ENCODE results near the gene PIGL.

Gene PIGL

GRCh38 chr17:16349431-16349830 is 132.4 kb downstream of the PIGL start:
- Histone ChIP-seq H3K4me3 (ENCODE audit: low read length) (no peak overlapping the region), H3K9me2 (replicated peaks; ENCODE audit: insufficient read depth, low read length) (no peaks in the 10 kb centered on the region), H3K27me3 (replicated peaks; ENCODE audit: insufficient read depth, low read length) (0 out of 2 replicates have a peak, but pooled peaks cover 4% of the 10 kb centered on the region), H3F3A (ENCODE audit: insufficient read depth, low read length) (no peaks in the 10 kb centered on the region), H3K4me2 (ENCODE audit: low read depth, low read length) (no peak overlapping the region), H3K79me2 (ENCODE audit: low read length) (no peaks in the 10 kb centered on the region), H4K20me1 (ENCODE audit: insufficient read depth, low read length) (no peaks in the 10 kb centered on the region), H3K36me3 (replicated peaks; ENCODE audit: insufficient read depth, low read length) (no peaks in the 10 kb centered on the region), H3K9me3 (replicated peaks; ENCODE audit: insufficient read depth, low read length) (no peaks in the 10 kb centered on the region), H2AFZ (ENCODE audit: low read length) (no peak overlapping the region), H3K4me1 (ENCODE audit: low read length) (no peaks in the 10 kb centered on the region; the same call in 1 of the 2 replicates), H3K9ac (ENCODE audit: low read length) (no peak overlapping the region), H3K27ac (ENCODE audit: low read length) (no peak overlapping the region)
- peak; percentile 28 for DNase-seq
- TF ChIP-seq EZH2phosphoT487 (IDR thresholded peaks at IDR 0.05; ENCODE audit: low read length) (no peak), EZH2 (optimal IDR thresholded peaks at IDR 0.05; ENCODE audit: low read depth, low read length) (no peak), CTCF (IDR thresholded peaks at IDR 0.05; ENCODE audit: low read length) (no peak)

GRCh38 chr17:16351831-16352230 is 134.8 kb downstream of the PIGL start:
- DNase-seq = no peak
- H3K79me2 ChIP-seq (ENCODE audit: low read length) = no peaks in the 10 kb centered on the region
- TF ChIP-seq EZH2 (optimal IDR thresholded peaks at IDR 0.05; ENCODE audit: low read depth, low read length) = no peak
- no peak for TF ChIP-seq CTCF (IDR thresholded peaks at IDR 0.05; ENCODE audit: low read length)
- no peak for TF ChIP-seq EZH2phosphoT487 (IDR thresholded peaks at IDR 0.05; ENCODE audit: low read length)
- H3K9me3 ChIP-seq (replicated peaks; ENCODE audit: insufficient read depth, low read length) = no peaks in the 10 kb centered on the region
- H4K20me1 ChIP-seq (ENCODE audit: insufficient read depth, low read length) = no peaks in the 10 kb centered on the region
- H2AFZ ChIP-seq (ENCODE audit: low read length) = no peak overlapping the region
- no peaks in the 10 kb centered on the region; the same call in 1 of the 2 replicates for H3K4me1 ChIP-seq (ENCODE audit: low read length)
- no peak overlapping the region for H3K4me2 ChIP-seq (ENCODE audit: low read depth, low read length)
- H3K9me2 ChIP-seq (replicated peaks; ENCODE audit: insufficient read depth, low read length) = no peaks in the 10 kb centered on the region
- peaks cover 6% of the 10 kb centered on the region; the same call in 1 of the 2 replicates for H3K27me3 ChIP-seq (replicated peaks; ENCODE audit: insufficient read depth, low read length)
- no peaks in the 10 kb centered on the region for H3F3A ChIP-seq (ENCODE audit: insufficient read depth, low read length)
- no peak overlapping the region for H3K4me3 ChIP-seq (ENCODE audit: low read length)
- no peak overlapping the region for H3K27ac ChIP-seq (ENCODE audit: low read length)
- no peak overlapping the region for H3K9ac ChIP-seq (ENCODE audit: low read length)
- no peaks in the 10 kb centered on the region for H3K36me3 ChIP-seq (replicated peaks; ENCODE audit: insufficient read depth, low read length)

GRCh38 chr17:16352303-16352666 is 135.3 kb downstream of the PIGL start:
- Histone ChIP-seq H3K4me2 (ENCODE audit: low read depth, low read length) (peak overlapping the region; percentile 24; the same call in 1 of the 2 replicates), H3K9me3 (replicated peaks; ENCODE audit: insufficient read depth, low read length) (no peaks in the 10 kb centered on the region), H3K4me1 (ENCODE audit: low read length) (no peaks in the 10 kb centered on the region; the same call in 1 of the 2 replicates), H4K20me1 (ENCODE audit: insufficient read depth, low read length) (no peaks in the 10 kb centered on the region), H3K79me2 (ENCODE audit: low read length) (no peaks in the 10 kb centered on the region), H3K9ac (ENCODE audit: low read length) (no peak overlapping the region), H3K27me3 (replicated peaks; ENCODE audit: insufficient read depth, low read length) (peaks cover 9% of the 10 kb centered on the region; the same call in 1 of the 2 replicates), H3F3A (ENCODE audit: insufficient read depth, low read length) (no peaks in the 10 kb centered on the region), H3K27ac (ENCODE audit: low read length) (no peak overlapping the region), H3K4me3 (ENCODE audit: low read length) (no peak overlapping the region), H2AFZ (ENCODE audit: low read length) (no peak overlapping the region), H3K36me3 (replicated peaks; ENCODE audit: insufficient read depth, low read length) (no peaks in the 10 kb centered on the region), H3K9me2 (replicated peaks; ENCODE audit: insufficient read depth, low read length) (no peaks in the 10 kb centered on the region)
- TF ChIP-seq CTCF (IDR thresholded peaks at IDR 0.05; ENCODE audit: low read length) = no peak
- TF ChIP-seq EZH2 (optimal IDR thresholded peaks at IDR 0.05; ENCODE audit: low read depth, low read length) = no peak
- no peak for TF ChIP-seq EZH2phosphoT487 (IDR thresholded peaks at IDR 0.05; ENCODE audit: low read length)
- DNase-seq = no peak

All from MM.1S (cell line).